CD14-positive monocyte (primary cell): ENCODE measurements around the gene HS6ST1. TPM values are rescaled to one million over a fixed set of nuclear protein-coding genes. Genes with fewer than 3 reads are reported as not detected.

ENCODE experiments used
- DNase-seq, 3 donors: peaks; one replicate each; pipeline ENCODE4 v3.0.0-alpha.2; 2011 to 2022
- H2AFZ ChIP-seq: 2 replicates; pipeline ENCODE4 v1.6.0; 2012; ENCODE audit warnings: mild to moderate bottlenecking, low read depth, low read length, inconsistent platforms; ENCODE audit not compliant: insufficient read depth, poor library complexity, severe bottlenecking
- H3K27ac ChIP-seq, 2 donors: 1 replicate in 1 of 2; 2 replicates in 1 of 2; pipeline ENCODE4 v1.5.1; 2012 to 2013; ENCODE audit warnings: low read length in 2 of 2, control low read depth in 1 of 2, inconsistent platforms in 1 of 2, low read depth in 1 of 2, mild to moderate bottlenecking in 1 of 2
- H3K27me3 ChIP-seq, 2 donors: one replicate each; pipeline versions ENCODE4 v1.6.0 to v1.6.1; 2011 to 2013; ENCODE audit warnings: low read length in 2 of 2; ENCODE audit not compliant: control insufficient read depth in 2 of 2, insufficient read depth in 2 of 2
- H3K36me3 ChIP-seq, 2 donors: replicated peaks in 1 of 2; 1 replicate in 1 of 2; 2 replicates in 1 of 2; pipeline versions ENCODE4 v1.5.1 to v1.6.1; 2012 to 2013; ENCODE audit warnings: low read length in 2 of 2, control low read depth in 1 of 2, inconsistent platforms in 1 of 2, mild to moderate bottlenecking in 1 of 2; ENCODE audit not compliant: insufficient read depth in 2 of 2, control insufficient read depth in 1 of 2
- H3K4me1 ChIP-seq, 2 donors: 1 replicate in 1 of 2; 2 replicates in 1 of 2; pipeline versions ENCODE4 v1.5.1 to v1.6.1; 2012 to 2013; ENCODE audit warnings: low read length in 2 of 2, control low read depth in 1 of 2, inconsistent platforms in 1 of 2, mild to moderate bottlenecking in 1 of 2, moderate library complexity in 1 of 2; ENCODE audit not compliant: insufficient read depth in 2 of 2, control insufficient read depth in 1 of 2
- H3K4me2 ChIP-seq: replicated peaks from 2 replicates; pipeline ENCODE3; 2012; ENCODE audit warnings: low read length, moderate library complexity, mild to moderate bottlenecking; ENCODE audit not compliant: poor library complexity, severe bottlenecking; ENCODE audit errors: extremely low read depth
- H3K4me3 ChIP-seq, 3 experiments: fragments of 200-600 bp in 1 of 3; sonication (generic) in 1 of 3; replicated peaks in 1 of 3; 1 replicate in 2 of 3; 2 replicates in 1 of 3; pipeline ENCODE4 v1.5.1; 2011 to 2013; ENCODE audit warnings: low read length in 3 of 3, mild to moderate bottlenecking in 3 of 3, control low read depth in 2 of 3, low read depth in 2 of 3, inconsistent platforms in 1 of 3, moderate library complexity in 1 of 3
- H3K79me2 ChIP-seq: 2 replicates; pipeline ENCODE4 v1.6.0; 2012; ENCODE audit warnings: mild to moderate bottlenecking, control low read depth, inconsistent platforms, low read length, moderate library complexity; ENCODE audit not compliant: insufficient read depth
- H3K9ac ChIP-seq: 2 replicates; pipeline ENCODE4 v1.6.0; 2017; ENCODE audit warnings: low read length, mild to moderate bottlenecking; ENCODE audit not compliant: insufficient read depth, poor library complexity, severe bottlenecking
- H3K9me3 ChIP-seq, 2 donors: replicated peaks in 1 of 2; 1 replicate in 1 of 2; 2 replicates in 1 of 2; pipeline versions ENCODE4 v1.5.1 to v1.6.1; 2012 to 2013; ENCODE audit warnings: low read length in 2 of 2, control low read depth in 1 of 2; ENCODE audit not compliant: control insufficient read depth in 1 of 2, insufficient read depth in 1 of 2
- H4K20me1 ChIP-seq: 2 replicates; pipeline ENCODE4 v1.6.0; 2012; ENCODE audit warnings: mild to moderate bottlenecking, low read length, control low read depth, moderate library complexity; ENCODE audit not compliant: insufficient read depth
- H3K27ac Mint-ChIP-seq, 7 donors: one replicate each; pipeline ENCODE4 v1.8.0; 2020; ENCODE audit warnings: mild to moderate bottlenecking in 7 of 7, mixed read lengths in 7 of 7, moderate library complexity in 6 of 7, inconsistent platforms in 2 of 7
- H3K27me3 Mint-ChIP-seq, 3 donors: one replicate each; pipeline ENCODE4 v1.8.0; 2021 to 2022; ENCODE audit warnings: low read depth in 3 of 3, mild to moderate bottlenecking in 3 of 3, mixed read lengths in 3 of 3, moderate library complexity in 3 of 3, inconsistent platforms in 1 of 3
- H3K36me3 Mint-ChIP-seq, 2 donors: one replicate each; pipeline ENCODE4 v1.8.0; 2020; ENCODE audit warnings: mixed read lengths in 2 of 2, inconsistent platforms in 1 of 2, mild to moderate bottlenecking in 1 of 2
- H3K4me1 Mint-ChIP-seq: one replicate; pipeline ENCODE4 v1.8.0; 2020; ENCODE audit warnings: mild to moderate bottlenecking, mixed read lengths
- H3K4me3 Mint-ChIP-seq, 2 donors: one replicate each; pipeline ENCODE4 v1.8.0; 2020; ENCODE audit warnings: mild to moderate bottlenecking in 2 of 2, mixed read lengths in 2 of 2, moderate library complexity in 1 of 2
- H3K9me3 Mint-ChIP-seq, 7 donors: one replicate each; pipeline ENCODE4 v1.8.0; 2020 to 2022; ENCODE audit warnings: mixed read lengths in 7 of 7, mild to moderate bottlenecking in 6 of 7, moderate library complexity in 6 of 7, inconsistent platforms in 2 of 7
- WGBS: methylation state at CpG from one replicate; pipeline ENCODE4 v1.1.5; 2013; ENCODE audit warnings: missing lambda C conversion rate; ENCODE audit not compliant: insufficient coverage; 5-methylcytosine and 5-hydroxymethylcytosine counted together
- intact Hi-C, 2 donors: fragments of 100-400 bp; cut with micrococcal nuclease; formaldehyde crosslinking; loops; one replicate each; pipeline versions ENCODE4 v1.15.0 to v1.15.1; 2023
- polyA plus RNA-seq, 3 donors: library from polyadenylated mRNA; depleted of rRNA in 1 of 3; unstranded in 2 of 3; stranded (reverse) in 1 of 3; fragments of 300-500 nt in 2 of 3; fragments of >200 nt in 1 of 3; fragmentation: Illumina TruSeq in 2 of 3; gene quantifications; 1 replicate in 2 of 3; 2 replicates in 1 of 3; pipeline ENCODE4 v1.2.3, GENCODE V29; 2012 to 2021
- TF ChIP-seq, protein P1 (sequence below): fragments of 200-600 bp; IDR thresholded peaks from one replicate; pipeline ENCODE4 v1.8.0; 2022; ENCODE audit warnings: antibody characterized with exemption, mild to moderate bottlenecking

The HS6ST1 gene
- polyA plus RNA-seq, 3 donors = 2.9 to 5.4 (median 4.0) TPM

GRCh38 chr2:128262315-128263253 lies 56.1 kb downstream of the HS6ST1 start:
- peaks cover 0 to 5% (median 0%) of the 10 kb centered on the region in 7 donors for H3K9me3 Mint-ChIP-seq

More at GRCh38 chr2:128262315-128263253, 56.1 kb downstream of the HS6ST1 start:
- Histone ChIP-seq H3K4me2 (no peak overlapping the region), H3K4me1 (no peaks in the 10 kb centered on the region), H3K27ac (no peak overlapping the region), H3K27me3 (no peaks in the 10 kb centered on the region), H2AFZ (no peak overlapping the region), H3K9ac (no peak overlapping the region), H3K36me3 (no peaks in the 10 kb centered on the region), H3K4me3 (no peak overlapping the region), H3K79me2 (no peaks in the 10 kb centered on the region), H3K9me3 (no peaks in the 10 kb centered on the region), H4K20me1 (no peaks in the 10 kb centered on the region)
- no peak for DNase-seq
- 88% methylated on average over 17 of the region's 20 CpGs for WGBS
- intact Hi-C loops = no loop called here
- Mint-ChIP-seq H3K4me1 (no peaks in the 10 kb centered on the region), H3K27me3 (peaks cover 0 to 2% (median 0%) of the 10 kb centered on the region in 3 donors), H3K27ac (peak overlapping the region in 1 of 7 donors; percentile 11), H3K4me3 (no peak overlapping the region), H3K36me3 (peaks cover 0 to under 1% of the 10 kb centered on the region in 2 donors)
- TF ChIP-seq, protein P1, sequence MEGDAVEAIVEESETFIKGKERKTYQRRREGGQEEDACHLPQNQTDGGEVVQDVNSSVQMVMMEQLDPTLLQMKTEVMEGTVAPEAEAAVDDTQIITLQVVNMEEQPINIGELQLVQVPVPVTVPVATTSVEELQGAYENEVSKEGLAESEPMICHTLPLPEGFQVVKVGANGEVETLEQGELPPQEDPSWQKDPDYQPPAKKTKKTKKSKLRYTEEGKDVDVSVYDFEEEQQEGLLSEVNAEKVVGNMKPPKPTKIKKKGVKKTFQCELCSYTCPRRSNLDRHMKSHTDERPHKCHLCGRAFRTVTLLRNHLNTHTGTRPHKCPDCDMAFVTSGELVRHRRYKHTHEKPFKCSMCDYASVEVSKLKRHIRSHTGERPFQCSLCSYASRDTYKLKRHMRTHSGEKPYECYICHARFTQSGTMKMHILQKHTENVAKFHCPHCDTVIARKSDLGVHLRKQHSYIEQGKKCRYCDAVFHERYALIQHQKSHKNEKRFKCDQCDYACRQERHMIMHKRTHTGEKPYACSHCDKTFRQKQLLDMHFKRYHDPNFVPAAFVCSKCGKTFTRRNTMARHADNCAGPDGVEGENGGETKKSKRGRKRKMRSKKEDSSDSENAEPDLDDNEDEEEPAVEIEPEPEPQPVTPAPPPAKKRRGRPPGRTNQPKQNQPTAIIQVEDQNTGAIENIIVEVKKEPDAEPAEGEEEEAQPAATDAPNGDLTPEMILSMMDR = no peak
